ENCODE results near the gene CCSER1. TPM values are rescaled to one million over a fixed set of nuclear protein-coding genes. Genes with fewer than 3 reads are reported as not detected.

CCSER1 gene
- total and polyA plus RNA-seq, 2 of the 8 experiments (the other 6 are each of a cell fraction or from before 2014, with no cell fraction given) = 0.26 to 0.84 TPM

DNA sequence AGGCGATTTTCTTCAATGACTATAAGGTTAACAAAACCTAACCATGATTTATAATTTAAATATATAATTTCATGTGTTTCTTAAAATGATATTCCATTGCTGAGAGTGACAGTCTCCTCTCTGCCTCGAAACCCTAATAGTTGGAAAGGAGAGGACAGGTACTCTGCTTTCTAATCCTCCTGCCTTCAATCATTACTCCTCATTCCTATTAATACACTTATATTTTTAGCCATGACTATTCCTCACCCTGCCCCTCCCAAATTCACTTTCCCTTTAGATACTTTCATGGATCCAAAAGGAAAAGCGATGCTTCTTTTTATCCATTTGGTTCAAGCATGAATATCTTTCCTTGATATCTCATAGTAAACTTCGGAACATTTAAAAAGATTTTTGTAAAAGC is 418.2 kb downstream of the CCSER1 start:
- Histone ChIP-seq H2BK15ac (ENCODE audit: low read length) (no peak overlapping the region), H2BK120ac (replicated peaks; ENCODE audit: low read depth, low read length) (no peak overlapping the region), H3K36me3 (ENCODE audit: control insufficient read depth in 2 of 4, insufficient read depth in 4 of 4, low read length in 3 of 4) (no peaks in the 10 kb centered on the region), H3K79me2 (ENCODE audit: control insufficient read depth in 1 of 2, insufficient read depth in 2 of 2, low read length in 2 of 2) (no peaks in the 10 kb centered on the region), H2BK20ac (ENCODE audit: low read length) (no peak overlapping the region), H3K27ac (ENCODE audit: low read depth, low read length) (no peak overlapping the region), H2BK5ac (ENCODE audit: low read depth, low read length) (no peak overlapping the region), H3K14ac (ENCODE audit: insufficient read length) (no peak overlapping the region), H3K79me1 (ENCODE audit: low read depth, low read length) (no peaks in the 10 kb centered on the region), H3K27me3 (replicated peaks in 1 of 4; ENCODE audit: control insufficient read depth in 3 of 4, extremely low read depth in 1 of 4, insufficient read depth in 3 of 4, low read length in 3 of 4) (peaks cover 0 to 1% (median 0%) of the 10 kb centered on the region in 4 experiments; a peak in 1 of 7 replicates), H4K91ac (replicated peaks; ENCODE audit: insufficient read length, low read length) (no peak overlapping the region), H3K9me3 (ENCODE audit: insufficient read depth in 2 of 2, low read depth in 1 of 2, low read length in 1 of 2) (no peaks in the 10 kb centered on the region), H4K5ac (ENCODE audit: insufficient read length, low read depth, low read length) (no peak overlapping the region), H3K4me3 (ENCODE audit: extremely low read depth in 1 of 4, insufficient read depth in 2 of 4, low read depth in 3 of 4, low read length in 4 of 4) (no peak overlapping the region), H2AFZ (ENCODE audit: low read length) (no peak overlapping the region), H3K18ac (ENCODE audit: extremely low read depth, low read length) (no peak overlapping the region), H4K20me1 (replicated peaks in 1 of 2; ENCODE audit: control insufficient read depth in 1 of 2, insufficient read depth in 2 of 2, low read length in 2 of 2) (no peaks in the 10 kb centered on the region), H3K4me2 (ENCODE audit: insufficient read depth in 1 of 2, low read depth in 2 of 2, low read length in 2 of 2) (no peak overlapping the region), H3K9ac (replicated peaks in 1 of 4; ENCODE audit: extremely low read depth in 1 of 4, low read depth in 3 of 4, low read length in 3 of 4) (no peak overlapping the region), H3K23me2 (ENCODE audit: low read depth, low read length) (no peaks in the 10 kb centered on the region), H3K23ac (ENCODE audit: insufficient read length) (no peak overlapping the region), H4K8ac (ENCODE audit: extremely low read depth, insufficient read depth, low read length) (no peak overlapping the region), H3K56ac (replicated peaks; ENCODE audit: insufficient read length, low read depth, low read length) (no peak overlapping the region), H2BK12ac (ENCODE audit: low read depth, low read length) (no peak overlapping the region), H3K4me1 (replicated peaks in 1 of 4; ENCODE audit: control insufficient read depth in 3 of 4, insufficient read depth in 4 of 4, low read length in 3 of 4) (no peaks in the 10 kb centered on the region), H2AK5ac (ENCODE audit: low read depth, low read length) (no peak overlapping the region), H3K4ac (replicated peaks; ENCODE audit: insufficient read length, low read depth, low read length) (no peak overlapping the region)
- POLR2A ChIA-PET (ENCODE audit: partially characterized antibody) = interaction anchor here (0.6 kb wide), 1 partner anchor 39 kb away, joined by 3 read pairs; no protein-coding TSS in a partner anchor
- TF ChIP-seq, protein P1, sequence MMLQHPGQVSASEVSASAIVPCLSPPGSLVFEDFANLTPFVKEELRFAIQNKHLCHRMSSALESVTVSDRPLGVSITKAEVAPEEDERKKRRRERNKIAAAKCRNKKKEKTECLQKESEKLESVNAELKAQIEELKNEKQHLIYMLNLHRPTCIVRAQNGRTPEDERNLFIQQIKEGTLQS (IDR thresholded peaks at IDR 0.05; ENCODE audit: insufficient read depth, low read depth, low read length) = no peak
- TF ChIP-seq CTBP2 (IDR thresholded peaks at IDR 0.05; ENCODE audit: borderline replicate concordance, insufficient read depth, insufficient read length, low read length) (no peak), SUZ12 (IDR thresholded peaks at IDR 0.05; ENCODE audit: low read length) (no peak)
- DNase-seq (ENCODE audit: low read depth in 1 of 2, low spot score in 2 of 2) (no peak), FAIRE-seq (no peak)
- WGBS, 2 experiments (ENCODE audit: extremely low coverage in 1 of 2, insufficient coverage in 1 of 2, insufficient read length in 1 of 2, insufficient replicate concordance in 2 of 2, low coverage in 1 of 2, low lambda C conversion rate in 2 of 2, missing lambda C conversion rate in 1 of 2) = 87% methylated on average over 4 of the region's 4 CpGs; no CpG with 5 or more reads in 1 of the 2 experiments
- CTCF ChIA-PET (ENCODE audit: partially characterized antibody) = interaction anchor here (0.6 kb wide), 1 partner anchor 1126 kb away, joined by 3 read pairs; no protein-coding TSS in a partner anchor
